Measurements from ENCODE around the gene ZSCAN1. TPM values are rescaled to one million over a fixed set of nuclear protein-coding genes. Genes with fewer than 3 reads are reported as not detected.
A peak's percentile ranks its signal among the peaks of the same experiment; 100 is the strongest.
"Not testable (repeated sequence)": the region's sequence is repeated elsewhere in the genome, so short reads cannot be mapped to it uniquely, and the experiment has no call there.

Gene ZSCAN1, protein sequence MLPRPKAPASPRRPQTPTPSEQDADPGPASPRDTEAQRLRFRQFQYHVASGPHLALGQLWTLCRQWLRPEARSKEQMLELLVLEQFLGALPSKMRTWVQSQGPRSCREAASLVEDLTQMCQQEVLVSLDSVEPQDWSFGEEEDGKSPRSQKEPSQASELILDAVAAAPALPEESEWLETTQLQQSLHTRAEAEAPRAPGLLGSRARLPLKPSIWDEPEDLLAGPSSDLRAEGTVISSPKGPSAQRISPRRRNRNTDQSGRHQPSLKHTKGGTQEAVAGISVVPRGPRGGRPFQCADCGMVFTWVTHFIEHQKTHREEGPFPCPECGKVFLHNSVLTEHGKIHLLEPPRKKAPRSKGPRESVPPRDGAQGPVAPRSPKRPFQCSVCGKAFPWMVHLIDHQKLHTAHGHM
- total RNA-seq (not detected), total RNA-seq (0 reads per million in 2 donors)

DNA sequence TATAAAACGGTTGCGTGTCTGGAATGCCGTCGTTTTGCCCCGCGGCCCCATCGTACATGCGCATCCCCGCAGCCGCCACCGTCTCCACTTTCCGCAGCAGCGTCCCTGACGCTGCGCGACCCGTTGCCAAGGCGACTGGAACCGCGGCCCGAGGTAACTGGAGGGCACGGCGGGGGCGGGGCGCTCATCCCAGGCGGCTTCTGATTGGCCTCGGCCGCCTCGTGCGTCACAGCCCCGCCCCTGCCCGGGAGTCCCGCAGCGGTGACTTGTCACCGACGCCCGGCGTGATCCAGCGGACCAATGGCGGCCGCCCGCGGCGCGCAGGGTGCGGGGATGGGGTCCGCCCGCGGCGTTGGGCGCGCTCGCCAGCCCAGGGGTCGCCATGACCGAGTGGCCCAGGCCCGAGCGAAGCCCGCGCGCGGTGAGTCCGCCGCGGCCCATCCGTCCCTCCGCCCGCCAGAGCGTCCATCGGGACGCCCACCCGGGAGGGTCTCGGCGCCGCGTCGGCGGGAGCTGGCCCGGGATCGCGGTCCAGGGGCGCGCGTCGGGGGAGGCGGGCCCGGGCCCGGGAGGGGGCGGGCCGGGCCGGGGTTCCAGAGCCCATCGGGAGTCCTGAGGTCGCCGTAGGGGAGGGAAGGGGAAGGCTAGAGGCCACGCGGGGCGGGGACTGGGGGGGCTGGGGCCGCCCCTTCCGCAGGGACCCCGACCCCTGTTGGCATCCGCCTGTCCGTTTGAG is at the start of gene ZSCAN1:
Gene ZSCAN1 (plus strand): TSS at position 285 of the 736 bp plus-strand sequence. CDS start 3,812 bp downstream, outside the sequence.
- no peak within 1 kb of the TSS for H3K27ac Mint-ChIP-seq

DNA sequence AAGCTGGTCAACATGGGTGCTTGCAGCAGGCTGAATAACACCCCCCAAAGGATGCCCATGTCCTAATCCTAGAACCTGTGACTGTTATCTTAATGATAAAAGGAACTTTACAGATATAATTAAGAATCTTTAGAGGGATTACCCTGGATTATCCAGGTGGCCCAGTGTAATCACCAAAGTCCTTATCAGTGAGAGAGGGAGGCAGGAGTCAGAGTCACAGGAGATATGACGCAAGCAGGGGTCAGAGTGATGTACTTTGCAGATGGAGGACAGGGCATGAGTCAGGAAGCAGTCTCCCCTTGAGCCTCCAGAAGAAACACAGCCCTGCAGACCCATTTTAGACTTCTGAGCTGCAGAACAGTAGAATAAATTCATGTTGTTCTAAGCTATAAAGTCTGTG is 41.0 kb upstream of the ZSCAN1 start:
- DNase-seq, result no peak
- no peaks in the 10 kb centered on the region for H3K27me3 Mint-ChIP-seq
- H3K27ac Mint-ChIP-seq, result no peak overlapping the region
- H3K9me3 ChIP-seq (ENCODE audit: control insufficient read depth, low read length, poor library complexity, severe bottlenecking), result peaks cover 9% of the 10 kb centered on the region
- peaks cover 9% of the 10 kb centered on the region for H3K36me3 Mint-ChIP-seq (ENCODE audit: low read depth)
- no peak overlapping the region for H3K4me3 Mint-ChIP-seq
- ATAC-seq, result no peak
- H3K4me1 Mint-ChIP-seq, result no peaks in the 10 kb centered on the region

More for the DNA sequence above, at the start of gene ZSCAN1:
- H3K9me3 ChIP-seq (ENCODE audit: control insufficient read depth, low read length, poor library complexity, severe bottlenecking), result peaks cover 5% of the 10 kb centered on the region
- Mint-ChIP-seq H3K4me3 (no peak within 1 kb of the TSS), H3K4me1 (no peaks in the 10 kb centered on the region), H3K36me3 (ENCODE audit: low read depth) (peaks cover 4% of the 10 kb centered on the region), H3K27me3 (no peaks in the 10 kb centered on the region)
- DNase-seq, result no peak
- ATAC-seq, result peak; percentile 48

DNA sequence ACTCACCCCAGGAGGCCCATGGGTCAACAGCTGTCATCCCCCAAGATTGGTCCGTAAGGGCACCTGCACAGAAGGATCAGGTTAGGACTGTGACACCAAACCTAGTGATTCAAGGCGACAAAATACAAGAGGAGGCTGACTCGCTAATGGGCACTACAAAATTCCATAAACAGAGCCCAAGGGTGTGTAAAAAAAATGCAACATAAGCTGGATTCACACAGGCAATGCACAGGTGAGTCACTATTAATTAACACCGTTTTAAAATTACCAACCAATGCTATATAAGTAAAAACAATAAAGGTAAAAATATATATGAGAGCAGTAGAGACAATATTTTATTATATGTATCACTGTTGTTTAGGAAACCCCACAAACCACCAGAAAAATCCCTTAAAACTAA is 33.1 kb upstream of the ZSCAN1 start:
- Mint-ChIP-seq H3K36me3 (ENCODE audit: low read depth) (peaks cover 12% of the 10 kb centered on the region), H3K4me3 (peak overlapping the region; percentile 45), H3K4me1 (peaks cover 2% of the 10 kb centered on the region), H3K27me3 (no peaks in the 10 kb centered on the region), H3K27ac (peak overlapping the region; percentile 39)
- no peak for ATAC-seq
- no peak for DNase-seq
- H3K9me3 ChIP-seq (ENCODE audit: control insufficient read depth, low read length, poor library complexity, severe bottlenecking), result peaks cover 22% of the 10 kb centered on the region

DNA sequence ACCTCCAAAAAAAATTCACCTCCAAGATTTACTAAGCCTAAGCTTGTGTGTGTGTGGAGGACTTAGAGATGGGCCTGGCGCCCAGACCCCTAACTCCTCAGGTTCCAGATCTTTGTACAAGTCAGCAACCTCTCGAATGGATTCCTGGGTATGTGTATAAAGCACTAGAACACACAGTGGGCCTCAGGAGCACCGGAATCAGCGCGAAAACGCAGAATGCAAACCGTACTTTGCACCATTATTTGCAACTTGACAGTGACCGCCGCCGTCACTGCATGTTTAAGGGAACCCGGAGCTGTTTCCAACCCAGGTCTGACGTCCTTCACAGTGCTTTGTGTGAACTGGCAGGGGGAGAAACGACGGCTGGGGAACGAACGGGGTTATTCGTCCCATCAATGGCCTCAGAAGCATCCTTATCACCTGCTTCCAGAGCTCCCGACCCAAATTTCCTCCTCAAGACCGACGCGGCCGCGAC is 31.9 kb upstream of the ZSCAN1 start:
- ATAC-seq (peak; percentile 7), DNase-seq (no peak)
- peak overlapping the region; percentile 45 for H3K4me3 Mint-ChIP-seq
- H3K9me3 ChIP-seq (ENCODE audit: control insufficient read depth, low read length, poor library complexity, severe bottlenecking), result peaks cover 22% of the 10 kb centered on the region
- no peaks in the 10 kb centered on the region for H3K27me3 Mint-ChIP-seq
- H3K4me1 Mint-ChIP-seq, result peaks cover 2% of the 10 kb centered on the region
- peak overlapping the region; percentile 92 for H3K27ac Mint-ChIP-seq
- peaks cover 8% of the 10 kb centered on the region for H3K36me3 Mint-ChIP-seq (ENCODE audit: low read depth)

DNA sequence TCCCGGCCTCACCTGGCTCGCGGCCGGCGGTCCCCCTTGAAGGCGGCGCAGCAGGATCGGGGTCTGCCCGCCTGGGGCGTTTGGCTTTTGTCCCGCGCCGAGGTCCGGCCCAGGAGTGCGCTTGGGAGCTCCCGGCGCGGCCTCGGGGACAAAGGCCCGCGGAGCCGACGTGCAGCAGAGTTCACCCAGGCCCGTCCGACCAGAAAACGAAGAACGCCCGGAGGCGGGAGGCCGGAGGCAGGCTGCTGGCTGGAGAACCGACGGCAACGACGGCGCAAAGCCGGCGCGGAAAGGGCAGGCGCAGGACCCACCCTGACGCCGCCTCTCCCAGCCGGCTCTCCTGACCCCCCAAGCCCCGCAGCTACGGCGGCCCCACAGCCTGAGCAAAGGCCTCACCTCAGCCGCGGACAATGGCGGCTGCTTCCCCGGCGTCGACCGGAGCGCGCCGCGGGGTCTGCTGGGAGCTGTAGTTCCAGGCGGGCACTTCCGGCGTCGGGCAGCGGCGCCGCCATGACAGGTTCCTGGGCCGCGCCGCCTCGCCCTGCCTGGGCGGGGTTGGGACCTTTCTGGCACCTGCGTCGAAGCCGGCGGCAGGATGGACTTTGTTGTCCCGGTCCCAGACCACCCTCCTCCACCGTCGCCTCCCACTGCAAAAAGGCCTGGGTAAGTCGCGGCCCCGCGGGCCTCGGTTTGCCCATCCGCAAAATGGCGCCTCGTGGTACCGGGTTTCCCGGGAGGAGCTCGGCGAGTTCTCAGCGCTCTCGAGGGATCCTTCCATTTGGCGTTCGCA is 31.2 kb upstream of the ZSCAN1 start, which contains the start of gene ZNF606:
Gene ZNF606 (minus strand): TSS at position 437 of the 790 bp plus-strand sequence. CDS start 1,501 bp downstream, outside the sequence.
- Mint-ChIP-seq H3K27ac (peak within 1 kb of the TSS; percentile 92), H3K36me3 (ENCODE audit: low read depth) (peaks cover 8% of the 10 kb centered on the region), H3K4me3 (peak within 1 kb of the TSS; percentile 80), H3K27me3 (no peaks in the 10 kb centered on the region), H3K4me1 (peaks cover 2% of the 10 kb centered on the region)
- ATAC-seq (peak; percentile 99), DNase-seq (peak; percentile 75 to 79 (median 77))
- peaks cover 27% of the 10 kb centered on the region for H3K9me3 ChIP-seq (ENCODE audit: control insufficient read depth, low read length, poor library complexity, severe bottlenecking)

DNA sequence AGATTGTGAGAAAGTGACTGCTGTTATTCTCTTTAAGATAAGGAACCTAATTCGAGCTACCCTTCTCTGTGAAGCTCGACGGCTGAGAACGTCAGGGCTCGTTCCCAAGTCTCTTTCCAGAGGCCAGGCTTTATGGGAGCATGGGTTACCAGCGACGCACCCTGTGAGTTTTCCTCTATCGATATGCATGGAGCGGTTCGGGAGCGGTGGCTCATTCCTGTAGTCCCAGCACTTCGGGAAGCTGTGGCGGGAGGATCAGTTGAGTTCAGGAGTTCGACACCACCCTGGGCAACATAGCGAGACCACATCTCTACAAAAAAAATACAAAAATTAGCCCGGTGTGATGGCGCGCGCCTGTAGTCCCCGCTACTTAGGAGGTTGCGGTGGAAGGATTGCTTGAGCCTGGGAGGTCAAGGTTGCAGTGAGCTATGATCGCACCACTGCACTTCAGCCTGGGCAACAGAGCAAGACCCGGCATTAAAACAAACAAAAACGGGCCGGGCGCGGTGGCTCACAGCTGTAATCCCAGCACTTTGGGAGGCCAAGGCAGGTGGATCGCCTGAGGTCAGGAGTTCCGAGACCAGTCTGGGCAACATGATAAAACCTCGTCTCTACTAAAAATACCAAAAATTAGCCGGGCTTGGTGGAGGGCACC is 30.5 kb upstream of the ZSCAN1 start:
- no peak for DNase-seq
- peaks cover 8% of the 10 kb centered on the region for H3K36me3 Mint-ChIP-seq (ENCODE audit: low read depth)
- H3K4me1 Mint-ChIP-seq, result peaks cover 2% of the 10 kb centered on the region
- H3K27ac Mint-ChIP-seq, result peak overlapping the region; percentile 92
- no peaks in the 10 kb centered on the region for H3K27me3 Mint-ChIP-seq
- peaks cover 27% of the 10 kb centered on the region for H3K9me3 ChIP-seq (ENCODE audit: control insufficient read depth, low read length, poor library complexity, severe bottlenecking)
- peak overlapping the region; percentile 80 for H3K4me3 Mint-ChIP-seq
- no peak for ATAC-seq

DNA sequence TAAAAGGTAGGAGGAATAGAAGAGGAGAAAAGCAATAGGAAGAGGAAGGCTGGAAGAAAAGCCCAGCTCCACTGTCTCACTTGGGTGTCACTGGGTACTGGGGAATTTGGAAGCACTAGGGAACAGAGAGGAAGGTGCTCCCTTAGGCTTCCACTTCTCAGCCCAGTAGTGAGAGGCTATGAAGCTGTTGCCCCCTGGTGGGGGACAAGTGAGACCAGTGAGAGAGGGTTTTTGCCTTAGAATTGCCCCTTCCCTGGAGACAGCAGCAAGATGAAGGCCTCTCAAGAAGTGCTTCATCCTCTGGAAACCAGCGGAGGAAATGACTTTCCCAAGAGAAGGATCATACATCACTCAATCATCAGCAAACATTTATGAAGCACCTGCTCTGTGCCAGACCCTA is 26.5 kb upstream of the ZSCAN1 start:
- Mint-ChIP-seq H3K4me3 (no peak overlapping the region), H3K27ac (no peak overlapping the region), H3K27me3 (no peaks in the 10 kb centered on the region), H3K36me3 (ENCODE audit: low read depth) (peaks cover 2% of the 10 kb centered on the region), H3K4me1 (no peaks in the 10 kb centered on the region)
- no peak for ATAC-seq
- no peak for DNase-seq
- peaks cover 28% of the 10 kb centered on the region for H3K9me3 ChIP-seq (ENCODE audit: control insufficient read depth, low read length, poor library complexity, severe bottlenecking)

DNA sequence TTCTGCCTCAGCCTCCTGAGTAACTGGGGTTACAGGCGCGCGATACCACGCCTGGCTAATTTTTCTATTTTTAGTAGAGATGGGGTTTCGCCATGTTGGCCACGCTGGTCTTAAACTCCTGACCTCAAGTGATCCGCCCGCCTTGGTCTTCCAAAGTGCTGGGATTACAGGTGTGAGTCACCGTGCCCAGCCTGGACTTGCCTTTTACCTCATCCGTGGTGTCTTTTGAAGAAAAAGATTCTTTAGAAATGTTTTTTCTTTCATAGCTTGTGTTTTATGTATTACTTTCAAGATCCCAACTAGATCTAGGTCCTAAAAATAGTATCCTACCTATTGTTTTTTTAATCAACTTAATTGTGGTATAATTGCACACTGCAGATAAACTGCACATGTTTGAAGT is 24.9 kb upstream of the ZSCAN1 start:
- peak overlapping the region; percentile 19 for H3K4me3 Mint-ChIP-seq
- ATAC-seq; H3K27ac Mint-ChIP-seq; H3K36me3 Mint-ChIP-seq (ENCODE audit: low read depth); DNase-seq; H3K27me3 Mint-ChIP-seq; H3K4me1 Mint-ChIP-seq: not testable (repeated sequence)
- H3K9me3 ChIP-seq (ENCODE audit: control insufficient read depth, low read length, poor library complexity, severe bottlenecking), result peaks cover 21% of the 10 kb centered on the region

DNA sequence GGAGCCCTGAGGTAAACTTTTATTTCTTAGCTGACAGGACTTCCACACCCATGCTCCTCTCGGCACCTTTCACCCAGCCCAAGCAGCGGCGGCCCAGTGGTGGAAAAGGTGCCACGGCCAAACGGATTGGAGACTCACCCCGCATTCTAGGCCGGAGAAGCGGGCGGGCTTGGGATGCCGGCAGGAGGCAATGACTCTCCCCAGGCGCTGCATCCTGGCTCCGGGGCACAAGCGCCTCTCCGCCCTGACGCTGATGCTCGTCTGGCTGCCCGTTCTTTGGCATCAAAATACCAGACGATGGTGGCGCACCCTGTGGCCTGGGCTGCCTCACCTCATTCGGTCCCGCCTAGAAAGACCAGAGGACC is 24.5 kb upstream of the ZSCAN1 start:
- H3K27ac Mint-ChIP-seq, result no peak overlapping the region
- ATAC-seq (no peak), DNase-seq (no peak)
- H3K9me3 ChIP-seq (ENCODE audit: control insufficient read depth, low read length, poor library complexity, severe bottlenecking), result peaks cover 17% of the 10 kb centered on the region
- no peaks in the 10 kb centered on the region for H3K4me1 Mint-ChIP-seq
- H3K36me3 Mint-ChIP-seq (ENCODE audit: low read depth), result peaks cover 2% of the 10 kb centered on the region
- H3K4me3 Mint-ChIP-seq, result peak overlapping the region; percentile 19
- no peaks in the 10 kb centered on the region for H3K27me3 Mint-ChIP-seq

DNA sequence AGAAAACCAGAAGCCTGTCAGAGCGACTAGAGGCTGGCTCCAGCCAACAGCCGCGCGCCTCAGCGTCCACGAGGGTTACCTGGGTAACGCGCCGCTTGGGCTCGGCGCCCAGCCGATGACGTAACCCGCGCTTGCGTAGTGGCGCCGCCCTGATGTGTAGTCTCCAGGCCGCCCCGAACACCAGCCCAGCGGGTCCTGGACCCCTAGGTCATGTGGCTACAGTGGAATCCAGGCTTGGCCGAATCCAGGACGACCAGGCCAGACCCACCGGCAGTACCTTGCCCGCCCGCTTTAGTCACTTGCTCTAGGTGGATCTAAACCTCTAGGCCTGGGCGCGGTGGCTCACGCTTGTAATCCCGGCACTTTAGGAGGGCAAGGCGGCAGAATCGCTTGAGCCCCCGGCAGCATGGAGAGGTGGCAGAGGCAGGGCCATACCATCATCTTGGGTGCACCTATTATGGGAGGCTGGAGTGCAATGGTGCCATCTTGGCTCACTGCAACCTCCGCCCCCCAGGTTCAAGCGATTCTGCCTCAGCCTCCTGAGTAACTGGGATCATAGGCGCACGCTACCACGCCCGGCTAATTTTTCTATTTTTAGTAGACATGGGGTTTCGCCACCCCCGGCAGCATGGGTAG is 24.0 kb upstream of the ZSCAN1 start:
- Mint-ChIP-seq H3K4me3 (peak overlapping the region; percentile 62), H3K4me1 (no peaks in the 10 kb centered on the region), H3K27me3 (no peaks in the 10 kb centered on the region), H3K27ac (no peak overlapping the region), H3K36me3 (ENCODE audit: low read depth) (no peaks in the 10 kb centered on the region)
- peaks cover 12% of the 10 kb centered on the region for H3K9me3 ChIP-seq (ENCODE audit: control insufficient read depth, low read length, poor library complexity, severe bottlenecking)
- ATAC-seq, result peak; percentile 89
- DNase-seq, result peak in 1 of 3 donors; percentile 54

DNA sequence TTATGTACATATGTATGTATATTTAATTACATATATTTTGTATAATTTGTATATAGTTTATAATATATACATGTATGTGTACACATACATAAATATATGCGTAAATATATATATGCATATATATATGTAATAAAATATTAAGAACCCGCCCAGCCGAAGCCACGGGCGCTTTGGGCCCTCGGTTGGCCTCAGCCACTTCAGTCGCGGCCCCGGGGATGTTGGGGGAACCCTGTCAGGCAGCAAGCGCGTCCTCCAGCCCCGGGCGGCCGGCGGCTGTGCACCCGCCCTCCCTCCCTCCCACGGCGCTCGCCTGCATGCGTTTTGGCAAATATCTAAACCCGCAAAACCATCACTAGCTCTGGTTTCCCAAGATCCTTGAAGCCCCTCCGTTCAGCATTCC is 23.3 kb upstream of the ZSCAN1 start:
- no peak overlapping the region for H3K27ac Mint-ChIP-seq
- peaks cover 11% of the 10 kb centered on the region for H3K9me3 ChIP-seq (ENCODE audit: control insufficient read depth, low read length, poor library complexity, severe bottlenecking)
- H3K36me3 Mint-ChIP-seq (ENCODE audit: low read depth), result no peaks in the 10 kb centered on the region
- no peak overlapping the region for H3K4me3 Mint-ChIP-seq
- H3K4me1 Mint-ChIP-seq, result no peaks in the 10 kb centered on the region
- H3K27me3 Mint-ChIP-seq, result no peaks in the 10 kb centered on the region
- ATAC-seq, result no peak
- no peak for DNase-seq

DNA sequence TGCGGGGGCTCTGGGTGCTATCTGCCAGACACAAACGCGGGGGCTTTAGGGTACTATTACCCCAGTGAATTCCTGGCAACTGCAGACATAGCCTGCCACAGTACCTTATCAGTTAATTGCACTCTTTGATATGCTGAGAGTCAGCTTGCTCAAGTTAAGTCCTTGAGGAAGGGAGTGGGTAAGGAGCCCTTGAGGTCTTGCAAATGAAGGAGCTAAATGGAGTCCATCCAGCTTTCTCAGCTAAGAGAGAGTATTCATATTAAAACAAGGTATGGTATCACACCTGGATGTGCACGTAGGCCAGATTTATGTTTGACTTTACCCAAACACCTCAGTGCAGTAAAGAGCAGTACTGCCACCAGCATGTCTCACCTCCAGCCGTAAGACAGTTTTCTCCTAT is 19.7 kb upstream of the ZSCAN1 start:
- no peaks in the 10 kb centered on the region for H3K4me1 Mint-ChIP-seq
- no peaks in the 10 kb centered on the region for H3K27me3 Mint-ChIP-seq
- no peak for DNase-seq
- no peaks in the 10 kb centered on the region for H3K36me3 Mint-ChIP-seq (ENCODE audit: low read depth)
- no peak overlapping the region for H3K27ac Mint-ChIP-seq
- H3K9me3 ChIP-seq (ENCODE audit: control insufficient read depth, low read length, poor library complexity, severe bottlenecking), result peaks cover 5% of the 10 kb centered on the region
- H3K4me3 Mint-ChIP-seq, result no peak overlapping the region
- no peak for ATAC-seq

Data from T-helper 17 cell (primary cell).